H1 (cell line): ENCODE measurements around the gene VTN. TPM values are rescaled to one million over a fixed set of nuclear protein-coding genes. Genes with fewer than 3 reads are reported as not detected.

Source experiments
- CTCF ChIA-PET: fragments of 300-600 bp; sonication (Branson Sonifier 250); formaldehyde crosslinking; loops from one replicate; lab custom pipeline; 2021; ENCODE audit not compliant: partially characterized antibody; lab: Charles Lee
- POLR2A ChIA-PET: fragments of 300-600 bp; sonication (Branson Sonifier 250); formaldehyde crosslinking; loops from one replicate; lab custom pipeline; 2021; ENCODE audit warnings: inconsistent platforms; ENCODE audit not compliant: partially characterized antibody; lab: Charles Lee
- DNase-seq, 2 experiments: peaks; one replicate each; pipeline versions ENCODE4 v3.0.0 to v3.0.0-alpha.2; 2010 to 2022; ENCODE audit warnings: low spot score in 2 of 2, low read depth in 1 of 2, mixed read lengths in 1 of 2
- FAIRE-seq: peaks from 2 replicates; lab custom pipeline; 2011; peaks lifted over from hg19 to GRCh38; lab: Jason Lieb, UNC
- H2AFZ ChIP-seq: 2 replicates; pipeline ENCODE4 v1.8.1; 2012; ENCODE audit warnings: low read length, inconsistent platforms
- H2AK5ac ChIP-seq: 2 replicates; pipeline ENCODE4 v1.6.1; 2013; ENCODE audit warnings: low read depth, low read length
- H2BK120ac ChIP-seq: replicated peaks from 2 replicates; pipeline ENCODE3; 2013; ENCODE audit warnings: low read depth, low read length, inconsistent platforms
- H2BK12ac ChIP-seq: 2 replicates; pipeline ENCODE4 v1.6.1; 2013; ENCODE audit warnings: low read depth, low read length
- H2BK15ac ChIP-seq: 2 replicates; pipeline ENCODE4 v1.6.1; 2013; ENCODE audit warnings: low read length
- H2BK20ac ChIP-seq: 2 replicates; pipeline ENCODE4 v1.6.1; 2013; ENCODE audit warnings: low read length
- H2BK5ac ChIP-seq: 2 replicates; pipeline ENCODE4 v1.6.1; 2013; ENCODE audit warnings: low read depth, low read length
- H3K14ac ChIP-seq: 2 replicates; pipeline ENCODE4 v1.6.1; 2013; ENCODE audit warnings: inconsistent platforms; ENCODE audit not compliant: insufficient read length
- H3K18ac ChIP-seq: 2 replicates; pipeline ENCODE4 v1.6.1; 2013; ENCODE audit warnings: low read length; ENCODE audit errors: extremely low read depth
- H3K23ac ChIP-seq: 2 replicates; pipeline ENCODE4 v1.6.1; 2013; ENCODE audit warnings: inconsistent platforms; ENCODE audit not compliant: insufficient read length
- H3K23me2 ChIP-seq: 2 replicates; pipeline ENCODE4 v1.6.1; 2013; ENCODE audit warnings: low read depth, low read length
- H3K27ac ChIP-seq: 2 replicates; pipeline ENCODE4 v1.6.1; 2011; ENCODE audit warnings: low read depth, low read length, inconsistent platforms
- H3K27me3 ChIP-seq, 4 experiments: replicated peaks in 1 of 4; 1 replicate in 1 of 4; 2 replicates in 3 of 4; pipeline versions ENCODE4 v1.6.1 to v1.8.1; 2011 to 2013; ENCODE audit warnings: low read length in 3 of 4, mild to moderate bottlenecking in 3 of 4, inconsistent platforms in 2 of 4, mixed read lengths in 2 of 4, moderate library complexity in 1 of 4; ENCODE audit not compliant: control insufficient read depth in 3 of 4, insufficient read depth in 3 of 4; ENCODE audit errors: extremely low read depth in 1 of 4
- H3K36me3 ChIP-seq, 4 experiments: 2 replicates each; pipeline versions ENCODE4 v1.6.1 to v1.8.1; 2011 to 2013; ENCODE audit warnings: mild to moderate bottlenecking in 4 of 4, low read length in 3 of 4, moderate library complexity in 2 of 4, control low read depth in 1 of 4, inconsistent platforms in 1 of 4; ENCODE audit not compliant: insufficient read depth in 4 of 4, control insufficient read depth in 2 of 4
- H3K4ac ChIP-seq: replicated peaks from 2 replicates; pipeline ENCODE3; 2013; ENCODE audit warnings: low read length, low read depth, mixed read lengths, inconsistent platforms; ENCODE audit not compliant: insufficient read length
- H3K4me1 ChIP-seq, 4 experiments: replicated peaks in 1 of 4; 1 replicate in 1 of 4; 2 replicates in 3 of 4; pipeline versions ENCODE4 v1.6.1 to v1.8.1; 2011 to 2013; ENCODE audit warnings: low read length in 3 of 4, inconsistent platforms in 2 of 4, mixed read lengths in 1 of 4; ENCODE audit not compliant: insufficient read depth in 4 of 4, control insufficient read depth in 3 of 4
- H3K4me2 ChIP-seq, 2 experiments: 2 replicates each; pipeline versions ENCODE4 v1.6.1 to v1.8.1; 2011 to 2013; ENCODE audit warnings: low read depth in 2 of 2, low read length in 2 of 2, control low read depth in 1 of 2, inconsistent platforms in 1 of 2, mild to moderate bottlenecking in 1 of 2; ENCODE audit not compliant: insufficient read depth in 1 of 2
- H3K4me3 ChIP-seq, 4 experiments: fragments of 200-600, 300-600 bp in 1 of 4; sonication (generic), shearing (Covaris generic), sonication (Bioruptor Twin) in 1 of 4; 2 replicates each; pipeline versions ENCODE4 v1.5.1 to v1.8.1; 2011 to 2016; ENCODE audit warnings: low read length in 4 of 4, low read depth in 3 of 4, control low read depth in 2 of 4, inconsistent platforms in 2 of 4, mild to moderate bottlenecking in 2 of 4, mixed read lengths in 1 of 4, moderate library complexity in 1 of 4; ENCODE audit not compliant: insufficient read depth in 2 of 4; ENCODE audit errors: extremely low read depth in 1 of 4
- H3K56ac ChIP-seq: replicated peaks from 2 replicates; pipeline ENCODE3; 2013; ENCODE audit warnings: low read depth, mild to moderate bottlenecking, mixed read lengths, low read length, inconsistent platforms; ENCODE audit not compliant: insufficient read length
- H3K79me1 ChIP-seq: 2 replicates; pipeline ENCODE4 v1.6.1; 2013; ENCODE audit warnings: low read depth, low read length, control low read depth
- H3K79me2 ChIP-seq, 2 experiments: 2 replicates each; pipeline versions ENCODE4 v1.6.1 to v1.8.1; 2012 to 2013; ENCODE audit warnings: low read length in 2 of 2, mild to moderate bottlenecking in 2 of 2, inconsistent platforms in 1 of 2; ENCODE audit not compliant: insufficient read depth in 2 of 2, control insufficient read depth in 1 of 2
- H3K9ac ChIP-seq, 4 experiments: replicated peaks in 1 of 4; 1 replicate in 1 of 4; 2 replicates in 3 of 4; pipeline versions ENCODE4 v1.6.1 to v1.8.1; 2011 to 2013; ENCODE audit warnings: low read depth in 3 of 4, low read length in 3 of 4, control low read depth in 2 of 4, mild to moderate bottlenecking in 2 of 4, moderate library complexity in 2 of 4, inconsistent platforms in 1 of 4; ENCODE audit errors: extremely low read depth in 1 of 4
- H3K9me3 ChIP-seq, 2 experiments: 2 replicates each; pipeline versions ENCODE4 v1.6.1 to v1.8.1; 2012 to 2013; ENCODE audit warnings: mild to moderate bottlenecking in 2 of 2, moderate library complexity in 2 of 2, control low read depth in 1 of 2, inconsistent platforms in 1 of 2, low read depth in 1 of 2, low read length in 1 of 2, mixed read lengths in 1 of 2; ENCODE audit not compliant: insufficient read depth in 2 of 2
- H4K20me1 ChIP-seq, 2 experiments: replicated peaks in 1 of 2; 2 replicates each; pipeline versions ENCODE3 to v1.8.1; 2011 to 2013; ENCODE audit warnings: inconsistent platforms in 2 of 2, low read length in 2 of 2, mild to moderate bottlenecking in 1 of 2; ENCODE audit not compliant: insufficient read depth in 2 of 2, control insufficient read depth in 1 of 2
- H4K5ac ChIP-seq: 2 replicates; pipeline ENCODE4 v1.6.1; 2013; ENCODE audit warnings: low read length, low read depth, mixed read lengths, inconsistent platforms; ENCODE audit not compliant: insufficient read length
- H4K8ac ChIP-seq: 2 replicates; pipeline ENCODE4 v1.8.0; 2013; ENCODE audit warnings: mild to moderate bottlenecking, moderate library complexity, low read length, inconsistent platforms; ENCODE audit not compliant: insufficient read depth; ENCODE audit errors: extremely low read depth
- H4K91ac ChIP-seq: replicated peaks from 2 replicates; pipeline ENCODE3; 2013; ENCODE audit warnings: low read length, mixed read lengths, inconsistent platforms; ENCODE audit not compliant: insufficient read length
- RAD21 ChIP-seq, 2 experiments: IDR thresholded peaks in 1 of 2; conservative IDR thresholded peaks in 1 of 2; 2 replicates each; pipeline ENCODE4 v1.6.1; 2011; ENCODE audit warnings: low read depth in 2 of 2, low read length in 2 of 2, improper control_type of control experiment in 1 of 2, inconsistent platforms in 1 of 2, mild to moderate bottlenecking in 1 of 2, moderate library complexity in 1 of 2
- SIX5 ChIP-seq: IDR thresholded peaks from 2 replicates; pipeline ENCODE4 v1.6.1; 2011; ENCODE audit warnings: mild to moderate bottlenecking, low read depth, low read length
- WGBS, 2 experiments: shearing (Covaris generic) in 1 of 2; methylation state at CpG; one replicate each; pipeline versions ENCODE4 v1.1.6 to v1.1.7; 2013 to 2015; ENCODE audit warnings: low lambda C conversion rate in 2 of 2, mixed read lengths in 2 of 2, inconsistent platforms in 1 of 2, low coverage in 1 of 2, missing lambda C conversion rate in 1 of 2; ENCODE audit not compliant: insufficient replicate concordance in 2 of 2, insufficient coverage in 1 of 2, insufficient read length in 1 of 2; ENCODE audit errors: extremely low coverage in 1 of 2, missing lambda C conversion rate in 1 of 2; 5-methylcytosine and 5-hydroxymethylcytosine counted together
- polyA plus RNA-seq, 7 experiments: library from polyadenylated mRNA; depleted of rRNA in 3 of 7; stranded (reverse) in 5 of 7; unstranded in 2 of 7; fragments of >200 nt in 5 of 7; fragments of 200-250 nt in 2 of 7; gene quantifications; 1 replicate in 5 of 7; 2 replicates in 1 of 7; 4 replicates in 1 of 7; pipeline versions ENCODE4 v1.2.1 to v1.2.3, GENCODE V29; 2011 to 2013; ENCODE audit warnings: missing spikeins in 2 of 7, mixed read lengths in 2 of 7
- total RNA-seq: library from RNA; stranded (reverse); fragmentation: NEBNext Ultra II Directional; extraction: Animal tissue kit (Norgen Biotek cat#: 25700); gene quantifications from 2 replicates; pipeline ENCODE4 v1.2.1, GENCODE V29; 2021

VTN gene
- total and polyA plus RNA-seq, 2 of the 8 experiments (the other 6 are each of a cell fraction or from before 2014, with no cell fraction given) = 0.18 TPM; not detected in 1

DNA sequence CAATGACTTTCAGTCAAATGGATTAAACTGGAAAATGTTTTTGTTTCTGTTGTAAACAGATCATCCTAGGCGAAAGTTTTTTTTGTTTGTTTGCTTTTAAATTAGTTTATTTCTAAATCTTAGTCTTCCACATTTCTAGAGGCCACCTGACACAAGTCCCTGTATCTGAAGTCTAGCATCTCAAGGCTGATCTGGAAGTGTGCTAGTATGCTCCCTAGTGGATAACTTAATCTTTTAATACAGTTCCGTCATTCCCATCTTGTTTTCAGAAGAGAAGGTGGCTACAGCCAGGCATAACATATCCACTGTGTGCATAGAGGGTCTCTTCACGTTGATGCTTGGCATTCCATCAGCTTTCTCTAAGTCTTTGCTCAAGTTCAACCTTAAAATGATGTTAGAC, 42.4 kb downstream of the VTN start:
- no peak overlapping the region for H2BK120ac ChIP-seq
- FAIRE-seq (no peak), DNase-seq (no peak)
- H3K4me3 ChIP-seq = no peak overlapping the region
- H3K27ac ChIP-seq = no peak overlapping the region
- no peak overlapping the region for H3K56ac ChIP-seq
- CTCF ChIA-PET = interaction anchor here (1.3 kb wide), 1 partner anchor 39 kb away, joined by 3 read pairs; no protein-coding TSS in a partner anchor
- no peak overlapping the region for H3K9ac ChIP-seq
- H2BK5ac ChIP-seq = no peak overlapping the region
- TF ChIP-seq SIX5 (no peak), RAD21 (IDR thresholded peaks at IDR 0.05 in 1 of 2, conservative IDR thresholded peaks at IDR 0.05 in 1 of 2; ENCODE audit: low read depth in 2 of 2, low read length in 2 of 2) (0 out of 4 replicates have a peak, but pooled peaks of 1 of the 2 experiments have one; percentile 3)
- TF ChIP-seq, all 59 proteins: peak for 1
- H2BK20ac ChIP-seq = no peak overlapping the region
- peaks cover 10 to 15% of the 10 kb centered on the region in 2 experiments for H4K20me1 ChIP-seq
- H3K79me1 ChIP-seq = 0 out of 2 replicates have a peak, but pooled peaks cover 4% of the 10 kb centered on the region
- no peaks in the 10 kb centered on the region for H3K27me3 ChIP-seq
- H3K79me2 ChIP-seq = peaks cover 10 to 41% of the 10 kb centered on the region in 2 experiments
- H3K14ac ChIP-seq = no peak overlapping the region
- H4K5ac ChIP-seq = no peak overlapping the region
- H3K9me3 ChIP-seq = no peaks in the 10 kb centered on the region
- H3K4ac ChIP-seq = no peak overlapping the region
- POLR2A ChIA-PET = interaction anchor here (1.6 to 1.9 kb wide), 2 partner anchors 9 to 19 kb away, joined by 5 to 11 read pairs; partner anchors contain the start of gene TMEM97
- no peak overlapping the region for H2BK15ac ChIP-seq
- H2BK12ac ChIP-seq = no peak overlapping the region
- H3K18ac ChIP-seq = no peak overlapping the region
- H2AK5ac ChIP-seq = no peak overlapping the region
- H3K23ac ChIP-seq = no peak overlapping the region
- no peak overlapping the region for H3K4me2 ChIP-seq
- no peaks in the 10 kb centered on the region for H3K23me2 ChIP-seq
- no peak overlapping the region for H4K8ac ChIP-seq
- 89% methylated on average over 3 of the region's 3 CpGs; no CpG with 5 or more reads in 1 of the 2 experiments for WGBS, 2 experiments
- peaks cover 0 to 3% (median 0%) of the 10 kb centered on the region in 4 experiments; a peak in 2 of 7 replicates for H3K4me1 ChIP-seq
- no peak overlapping the region for H2AFZ ChIP-seq
- H3K36me3 ChIP-seq = peaks cover 10 to 41% (median 32%) of the 10 kb centered on the region in 4 experiments
- no peak overlapping the region for H4K91ac ChIP-seq
